Left renal pelvis (tissue), 4 donors: ENCODE measurements around the gene RMI2. TPM values are rescaled to one million over a fixed set of nuclear protein-coding genes. Genes with fewer than 3 reads are reported as not detected.

Source experiments
- DNase-seq, 4 donors: peaks; one replicate each; pipeline ENCODE4 v3.0.0-alpha.2; 2013; ENCODE audit warnings: low read depth in 4 of 4, low spot score in 3 of 4
- polyA plus RNA-seq, 4 donors: library from polyadenylated mRNA; unstranded; fragments of 120-200 nt; gene quantifications; one replicate each; pipeline ENCODE4 v1.2.1, GENCODE V29; 2013; ENCODE audit not compliant: insufficient read length in 4 of 4

RMI2 gene
- polyA plus RNA-seq, 4 donors = 16.6 to 38.9 (median 27.9) TPM

- no peak for DNase-seq
These were observed 34.2 kb downstream of the RMI2 start for GRCh38 chr16:11379420-11379819.

GRCh38 chr16:11380836-11381235, 35.6 kb downstream of the RMI2 start:
- no peak for DNase-seq

- no peak for DNase-seq
These were observed 38.4 kb downstream of the RMI2 start for GRCh38 chr16:11383481-11384183.

GRCh38 chr16:11384184-11384955, 39.1 kb downstream of the RMI2 start:
- no peak for DNase-seq

GRCh38 chr16:11384956-11385586, 39.8 kb downstream of the RMI2 start:
- no peak for DNase-seq

GRCh38 chr16:11386054-11386680, 40.9 kb downstream of the RMI2 start:
- no peak for DNase-seq

- DNase-seq = no peak
These were observed 41.7 kb downstream of the RMI2 start for GRCh38 chr16:11386791-11387546.

- DNase-seq = no peak
These were observed 43.8 kb downstream of the RMI2 start for GRCh38 chr16:11389083-11389482.

- no peak for DNase-seq
These were observed 44.6 kb downstream of the RMI2 start for GRCh38 chr16:11389631-11390565.

GRCh38 chr16:11390573-11391495, 45.6 kb downstream of the RMI2 start:
- no peak for DNase-seq

GRCh38 chr16:11391576-11391975, 46.3 kb downstream of the RMI2 start:
- no peak for DNase-seq

- no peak for DNase-seq
These were observed 46.9 kb downstream of the RMI2 start for GRCh38 chr16:11392041-11392581.

GRCh38 chr16:11393366-11393765, 48.1 kb downstream of the RMI2 start:
- no peak for DNase-seq

GRCh38 chr16:11393861-11394592, 48.8 kb downstream of the RMI2 start:
- no peak for DNase-seq

- DNase-seq = no peak
These were observed 49.3 kb downstream of the RMI2 start for GRCh38 chr16:11394593-11394960.

- no peak for DNase-seq
These were observed 50.0 kb downstream of the RMI2 start for GRCh38 chr16:11395008-11395948.

GRCh38 chr16:11395949-11396240, 50.6 kb downstream of the RMI2 start:
- no peak for DNase-seq
